T47D (cell line): ENCODE data around the gene AQP10.
"Not testable (repeated sequence)": the region's sequence is repeated elsewhere in the genome, so short reads cannot be mapped to it uniquely, and the experiment has no call there.

ENCODE experiments used
- DNase-seq, 2 experiments: peaks; one replicate each; pipeline versions ENCODE4 v3.0.0 to v3.0.0-alpha.2; 2011 to 2012; ENCODE audit warnings: low read depth in 1 of 2, low spot score in 1 of 2
- JUND ChIP-seq: IDR thresholded peaks from 2 replicates; pipeline ENCODE4 v1.6.1; 2012; ENCODE audit warnings: low read depth
- in situ Hi-C: cut with HindIII; loops from 2 replicates; pipeline ENCODE4 v1.10.0; 2016; ENCODE audit warnings: low sequenced_read_pairs, low pct_unique_long_range_greater_than_20kb

AQP10 gene

DNA sequence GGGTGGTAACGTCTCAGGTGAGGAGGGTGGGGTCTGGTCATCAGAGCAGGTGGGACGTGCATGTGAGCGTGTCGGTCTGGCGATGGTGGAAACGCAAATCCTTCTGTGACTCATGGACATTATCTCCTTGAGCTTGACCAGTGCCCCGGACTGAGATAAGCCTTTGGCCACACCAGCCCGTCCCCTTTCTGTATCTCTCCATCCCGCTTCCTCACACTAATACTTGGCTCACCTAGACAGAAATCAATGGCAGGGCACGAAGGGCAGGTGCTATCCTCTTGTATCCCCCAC, 7.9 kb upstream of the AQP10 start:
- DNase-seq, result no peak
- TF ChIP-seq JUND, result no peak
- in situ Hi-C loops, result no loop called here

DNA sequence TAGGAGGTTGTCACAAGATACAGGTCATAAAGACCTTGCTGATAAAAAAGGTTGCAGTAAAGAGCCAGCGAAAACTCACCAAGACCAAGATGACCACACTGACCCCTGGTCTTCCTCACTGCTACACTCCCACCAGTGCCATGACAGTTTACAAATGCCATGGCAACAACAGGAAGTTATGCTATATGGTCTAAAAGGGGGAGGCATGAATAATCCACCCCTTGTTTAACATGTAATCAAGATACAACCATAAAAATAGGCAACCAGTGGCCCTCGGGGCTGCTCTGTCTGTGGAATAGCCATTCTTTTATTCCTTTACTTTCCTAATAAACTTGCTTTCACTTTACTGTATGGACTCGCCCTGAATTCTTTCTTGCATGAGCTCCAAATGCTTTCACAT, 6.7 kb upstream of the AQP10 start:
- in situ Hi-C loops, DNase-seq: not testable (repeated sequence)

DNA sequence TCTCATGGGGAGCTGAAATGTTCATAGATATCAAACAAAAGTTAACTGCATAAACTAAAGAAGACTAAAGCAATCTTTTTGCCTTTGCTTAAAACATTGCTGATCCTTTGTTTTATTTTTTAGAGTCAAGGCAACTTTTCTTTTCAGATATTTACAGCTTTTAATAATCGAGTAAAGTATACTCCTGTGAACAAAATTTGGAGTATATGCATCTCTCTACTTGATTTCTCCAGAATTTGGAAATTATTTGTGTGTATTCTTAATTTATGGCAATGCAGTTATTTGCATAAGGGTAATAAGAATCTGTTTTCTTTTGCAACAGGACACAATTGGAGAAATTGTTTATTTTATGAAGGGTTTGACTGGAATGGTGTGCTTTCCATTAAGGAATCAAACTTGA, 4.2 kb upstream of the AQP10 start:
- DNase-seq, result no peak
- in situ Hi-C loops, result no loop called here
- TF ChIP-seq JUND, result no peak

DNA sequence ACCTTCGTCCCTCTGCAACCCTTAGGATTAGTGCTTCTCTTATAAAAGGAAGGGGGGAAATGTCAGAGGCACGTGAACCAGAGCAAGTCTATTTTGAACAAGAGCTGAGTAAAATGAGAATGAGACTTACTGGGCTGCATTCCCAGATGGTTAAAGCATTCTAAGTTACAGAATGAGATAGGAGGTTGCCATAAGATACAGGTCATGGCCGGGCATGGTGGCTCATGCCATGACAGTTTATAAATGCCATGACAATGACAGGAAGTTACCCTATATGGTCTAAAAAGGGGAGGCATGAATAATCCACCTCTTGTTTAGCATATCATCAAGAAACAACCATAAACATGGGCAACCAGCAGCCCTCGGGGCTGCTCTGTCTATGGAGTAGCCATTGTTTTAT, 2.5 kb upstream of the AQP10 start:
- TF ChIP-seq JUND, result no peak
- no peak for DNase-seq
- in situ Hi-C loops, result no loop called here

DNA sequence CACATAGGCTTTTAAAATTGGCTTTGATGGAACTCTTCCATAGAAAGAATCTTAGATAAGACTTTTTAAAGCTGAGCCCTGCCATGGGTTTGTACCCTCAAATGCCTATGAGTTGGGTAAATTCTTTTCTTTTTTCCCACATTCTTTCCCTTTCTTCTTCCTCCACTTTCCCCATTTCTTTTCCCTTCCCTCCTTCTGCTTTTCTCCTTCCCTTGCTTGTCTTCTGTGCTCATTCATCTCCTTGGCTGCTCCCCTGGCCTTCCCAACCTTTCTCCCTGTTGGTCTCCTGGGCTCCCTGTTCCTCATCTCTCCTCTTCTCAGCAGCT, 679 bp downstream of the AQP10 start:
- in situ Hi-C loops, DNase-seq: not testable (repeated sequence)

DNA sequence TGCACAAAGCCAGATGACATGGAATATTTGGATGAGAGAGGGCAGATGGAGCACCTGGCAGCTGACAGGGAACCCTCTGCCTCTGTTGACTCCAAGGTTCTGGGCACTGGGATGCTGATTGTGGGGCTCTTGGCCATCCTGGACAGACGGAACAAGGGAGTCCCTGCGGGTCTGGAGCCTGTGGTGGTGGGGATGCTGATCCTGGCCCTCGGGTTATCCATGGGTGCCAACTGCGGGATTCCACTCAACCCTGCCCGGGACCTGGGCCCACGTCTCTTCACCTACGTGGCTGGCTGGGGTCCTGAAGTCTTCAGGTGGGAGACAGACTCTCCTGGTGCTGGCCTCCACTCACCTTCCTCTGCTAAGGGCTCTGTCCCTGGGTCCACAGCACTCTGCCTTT, 2.6 kb downstream of the AQP10 start:
- no peak for TF ChIP-seq JUND
- in situ Hi-C loops, result no loop called here

DNA sequence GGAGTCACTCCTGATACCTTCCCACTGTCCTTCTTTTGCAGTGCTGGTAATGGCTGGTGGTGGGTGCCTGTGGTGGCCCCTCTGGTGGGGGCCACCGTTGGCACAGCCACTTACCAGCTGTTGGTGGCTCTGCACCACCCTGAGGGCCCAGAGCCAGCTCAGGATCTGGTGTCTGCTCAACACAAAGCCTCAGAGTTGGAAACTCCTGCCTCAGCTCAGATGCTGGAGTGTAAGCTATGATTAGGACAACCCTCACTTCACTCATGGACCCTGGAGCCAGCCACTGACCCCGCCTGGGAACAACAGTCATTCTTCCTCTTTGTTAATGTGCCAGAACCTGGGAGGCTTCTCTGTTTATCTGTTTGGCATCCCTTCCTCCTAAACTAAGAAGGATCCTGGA, 3.3 kb downstream of the AQP10 start:
- in situ Hi-C loops, result no loop called here
- no peak for TF ChIP-seq JUND
- no peak for DNase-seq

More for the DNA sequence above, 2.6 kb downstream of the AQP10 start:
- no peak for DNase-seq

DNA sequence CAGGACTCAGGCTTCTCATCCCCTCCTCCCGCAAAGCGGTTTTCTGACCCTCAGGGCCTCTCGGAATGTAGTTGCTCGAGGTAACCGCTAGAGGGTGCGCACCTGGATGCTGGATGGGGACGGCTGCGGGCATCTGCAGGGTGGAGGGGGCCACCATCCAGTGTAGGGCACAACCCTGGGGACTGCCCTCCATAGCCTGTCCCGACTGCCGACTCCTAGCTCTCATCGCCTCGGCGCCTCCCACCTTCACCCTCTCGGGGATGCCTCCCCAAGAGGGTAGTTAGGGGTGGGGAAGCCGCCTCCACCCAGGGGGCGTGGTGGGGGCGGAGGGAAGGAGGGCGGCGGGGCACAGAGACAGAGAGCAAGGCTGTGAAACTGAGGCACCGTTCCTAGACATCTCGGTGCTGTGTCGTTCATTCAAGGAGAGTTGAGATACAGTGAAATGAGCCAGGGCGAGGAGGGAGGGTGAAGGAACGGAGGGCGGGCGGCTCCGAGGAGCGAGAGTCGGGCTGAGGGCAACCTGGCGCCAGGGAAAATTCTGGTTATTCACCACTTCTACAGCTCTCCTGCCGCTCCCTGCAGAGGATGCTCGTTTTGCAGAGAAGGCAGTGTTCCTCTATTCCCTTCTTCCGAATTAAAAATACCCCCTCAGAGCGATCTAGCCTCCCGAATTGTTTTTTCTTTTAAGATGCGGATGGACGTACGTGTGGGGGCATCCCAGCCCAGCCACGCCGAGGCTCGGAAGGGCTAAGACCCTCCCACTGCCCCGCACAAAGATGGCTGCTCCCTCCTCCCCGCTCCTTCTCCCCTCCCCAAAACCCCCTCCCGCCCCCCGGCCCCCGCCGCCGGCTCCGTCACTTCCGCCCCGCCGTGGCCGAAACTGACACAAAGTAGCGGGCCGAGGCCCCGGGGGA, 4.0 kb downstream of the AQP10 start, which contains the start of gene ATP8B2:
TSS of gene ATP8B2 (plus strand) at position 857 of the 914 bp plus-strand sequence. CDS start 2,617 bp downstream, outside the sequence.
- in situ Hi-C loops, result no loop called here
- DNase-seq, result peak; percentile 86 to 87
- TF ChIP-seq JUND, result no peak

DNA sequence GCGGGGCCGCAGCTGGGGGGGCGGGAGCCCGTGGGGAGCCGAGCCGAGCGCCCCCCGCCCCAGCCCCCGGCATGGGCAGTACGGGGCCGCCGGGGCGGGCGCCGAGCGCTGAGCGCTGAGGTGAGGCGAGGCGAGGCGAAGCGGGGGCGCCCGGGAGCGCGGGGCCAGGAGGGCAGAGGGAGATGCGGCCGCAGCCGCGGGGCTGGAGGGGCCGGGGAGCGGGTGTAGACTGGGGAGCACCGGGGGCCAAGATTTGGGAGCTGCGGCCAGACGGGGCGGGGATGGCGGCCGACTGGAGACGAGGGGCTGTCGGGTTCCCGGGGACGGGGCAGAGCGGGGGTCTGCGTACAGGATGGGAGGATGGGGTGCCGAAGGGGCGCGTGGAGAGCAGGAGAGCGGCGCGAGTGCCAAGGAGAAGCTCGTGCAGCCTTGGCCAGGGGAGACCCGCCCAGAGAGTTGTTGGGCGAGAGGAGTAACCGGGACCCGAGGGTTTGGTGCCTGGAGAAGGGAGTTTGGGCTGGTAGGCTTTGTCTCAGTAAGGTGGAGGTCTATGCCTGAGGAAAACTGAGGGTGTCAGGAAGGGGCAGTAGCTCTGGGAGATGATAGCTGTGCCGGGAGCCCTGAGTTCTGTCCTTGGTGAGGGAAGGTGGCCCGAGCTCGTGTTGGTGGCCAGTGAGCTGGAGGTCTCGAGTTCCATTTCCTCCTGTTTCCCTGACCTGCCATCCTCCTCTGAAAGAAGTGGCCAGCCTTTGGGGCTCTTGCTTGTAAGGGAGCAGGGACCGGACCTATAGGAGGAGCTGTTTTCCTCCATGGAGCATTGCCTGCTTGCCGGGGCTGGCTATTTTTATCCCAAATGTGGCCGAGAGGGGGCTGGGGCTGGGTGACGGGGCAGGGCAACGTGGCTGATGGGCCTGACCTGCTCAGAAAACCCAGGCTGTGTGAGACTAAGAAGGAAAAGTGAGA, 5.0 kb downstream of the AQP10 start:
- TF ChIP-seq JUND, result no peak
- in situ Hi-C loops, result no loop called here

DNA sequence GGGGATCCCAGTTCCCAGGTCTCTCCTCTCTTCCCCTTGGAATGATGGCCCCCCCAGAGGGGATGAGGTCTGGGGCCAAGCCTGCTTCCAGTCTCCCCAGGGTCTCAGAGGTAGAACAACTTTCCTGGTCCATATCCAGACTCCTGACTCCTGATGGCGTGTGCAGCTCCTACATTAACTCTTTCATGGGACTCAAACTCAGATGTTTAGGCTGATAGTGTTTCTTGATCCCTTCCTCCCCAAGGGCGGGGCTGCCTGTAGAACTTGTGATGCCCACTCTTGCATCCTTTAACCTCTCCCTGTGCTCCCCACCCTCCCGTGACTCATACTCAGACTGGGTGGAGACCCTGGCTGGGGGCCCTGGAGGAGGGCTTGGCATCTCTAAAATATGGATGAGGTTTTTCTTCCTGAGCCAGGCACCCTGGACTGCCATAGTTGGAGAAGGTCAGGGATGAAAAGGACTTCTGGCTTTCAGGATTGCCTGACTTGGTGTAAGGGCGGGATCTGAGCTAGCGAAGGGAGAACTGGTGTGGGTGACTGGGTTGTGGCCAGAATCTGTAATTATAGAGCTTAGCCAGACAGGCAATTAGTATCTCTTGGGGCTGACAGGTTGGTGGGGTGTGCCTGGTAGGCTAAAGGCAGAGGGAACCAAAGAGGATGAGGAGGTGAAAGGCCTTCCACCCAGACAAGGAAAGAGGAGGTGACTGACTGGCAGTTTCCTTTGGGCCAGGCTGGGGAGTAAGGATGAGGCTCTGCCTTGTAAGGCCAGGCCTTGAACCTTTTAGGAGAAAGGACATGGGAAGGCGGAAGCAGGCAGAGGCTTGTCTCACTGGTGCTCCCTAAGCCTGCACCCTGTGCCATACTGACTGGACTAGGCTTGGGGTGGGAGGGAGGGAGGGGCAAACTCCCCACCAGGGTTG, 5.9 kb downstream of the AQP10 start:
- no peak for TF ChIP-seq JUND
- no peak for DNase-seq
- in situ Hi-C loops, result no loop called here

More for the DNA sequence above, 5.0 kb downstream of the AQP10 start:
- DNase-seq, result peak; percentile 61 to 83

DNA sequence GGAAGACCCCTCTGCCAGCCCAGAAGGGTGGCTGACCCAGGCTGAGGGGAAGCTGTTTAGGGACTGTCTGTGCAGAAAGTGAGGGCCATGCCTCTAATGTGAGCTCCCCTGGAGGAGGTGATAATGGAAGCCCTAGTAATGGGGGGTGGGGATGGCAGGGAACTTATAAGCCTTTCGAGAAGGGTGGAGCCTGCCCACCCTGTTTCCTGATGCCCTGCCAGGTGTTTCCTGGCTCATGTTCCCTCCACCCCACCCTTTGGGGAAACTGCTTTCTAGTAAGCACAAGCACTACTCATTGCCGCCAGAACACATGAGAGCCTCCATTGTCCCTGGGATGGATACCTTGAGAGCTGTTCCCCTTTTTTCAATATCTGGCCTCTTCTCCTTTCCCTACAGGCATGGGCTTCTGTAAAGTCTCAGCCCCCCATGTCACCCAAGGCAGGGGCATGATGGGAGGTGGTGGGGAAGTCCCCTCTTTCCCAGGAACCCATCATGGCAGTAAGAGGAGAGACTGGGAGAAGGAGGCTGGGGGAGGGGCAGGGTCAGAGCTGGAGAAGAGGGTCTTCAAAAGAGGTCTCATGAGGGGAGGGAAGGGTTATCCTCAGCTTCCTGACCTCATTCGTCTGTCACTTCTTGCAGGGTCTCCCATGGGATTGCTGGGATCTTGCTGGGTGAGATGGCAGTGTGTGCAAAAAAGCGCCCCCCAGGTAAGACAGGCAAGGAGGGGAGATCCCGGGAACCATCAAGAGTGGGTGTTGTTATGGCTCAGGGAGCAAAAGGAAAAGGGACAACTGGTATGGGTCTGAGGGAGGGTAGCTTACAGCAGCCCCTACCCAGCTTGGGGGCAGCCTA, 6.8 kb downstream of the AQP10 start:
- no peak for DNase-seq
- TF ChIP-seq JUND, result no peak
- in situ Hi-C loops, result no loop called here
